ENCODE measurements around the gene ITPR3.

The ITPR3 gene

DNA sequence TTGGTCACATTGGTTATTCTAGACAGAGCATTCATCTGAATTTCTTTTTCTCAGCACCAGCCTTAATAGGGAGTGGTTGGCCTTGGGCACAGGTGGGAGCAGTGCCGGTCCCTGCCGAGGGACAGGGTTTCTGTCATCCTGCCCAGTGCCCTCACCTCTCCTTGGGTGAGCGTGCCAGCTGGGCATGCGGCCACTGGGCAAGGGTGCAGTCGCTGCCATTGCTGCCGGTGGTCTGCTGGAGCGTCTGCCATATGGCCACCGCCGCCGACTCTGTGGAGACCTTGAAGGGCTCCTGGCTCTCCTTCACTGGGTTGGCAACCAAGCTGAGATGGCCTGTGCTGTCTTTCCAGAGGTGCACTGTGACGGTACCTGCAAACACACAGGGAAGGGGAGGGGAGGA is 106.8 kb downstream of the ITPR3 start:
- in situ Hi-C loops (cut with MboI; ENCODE audit: low sequenced_read_pairs), result no loop called here

GRCh38 chr6:33728438-33728837 is 107.3 kb downstream of the ITPR3 start:
- in situ Hi-C loops (cut with MboI; ENCODE audit: low sequenced_read_pairs), result no loop called here

GRCh38 chr6:33729059-33729458 is 107.9 kb downstream of the ITPR3 start:
- in situ Hi-C loops (cut with MboI; ENCODE audit: low sequenced_read_pairs), result no loop called here

- in situ Hi-C loops (cut with MboI; ENCODE audit: low sequenced_read_pairs), result no loop called here
These were observed 109.5 kb downstream of the ITPR3 start for GRCh38 chr6:33730611-33731010.

DNA sequence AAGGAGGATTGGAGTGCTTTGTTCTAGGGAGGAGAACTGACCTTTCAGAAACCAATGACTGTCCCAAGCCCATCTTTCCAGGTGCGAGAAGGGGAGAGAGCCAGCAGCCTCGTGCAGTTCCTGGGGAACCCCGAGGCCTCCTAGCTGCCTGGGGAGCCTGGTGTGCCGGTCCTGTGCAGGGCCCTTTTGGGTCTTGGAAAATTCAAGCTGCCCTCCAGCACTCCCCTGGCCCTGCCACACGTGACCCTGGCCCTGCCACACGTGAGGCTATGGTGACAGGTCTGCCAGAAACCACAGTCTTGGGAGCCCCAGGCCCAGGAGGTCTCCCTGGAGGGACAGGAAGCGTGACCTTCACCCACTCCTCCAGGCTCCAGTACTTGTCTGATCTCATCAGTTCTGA is 109.9 kb downstream of the ITPR3 start:
- in situ Hi-C loops (cut with MboI; ENCODE audit: low sequenced_read_pairs), result no loop called here

- in situ Hi-C loops (cut with MboI; ENCODE audit: low sequenced_read_pairs), result no loop called here
These were observed 110.7 kb downstream of the ITPR3 start for GRCh38 chr6:33731751-33732282.

DNA sequence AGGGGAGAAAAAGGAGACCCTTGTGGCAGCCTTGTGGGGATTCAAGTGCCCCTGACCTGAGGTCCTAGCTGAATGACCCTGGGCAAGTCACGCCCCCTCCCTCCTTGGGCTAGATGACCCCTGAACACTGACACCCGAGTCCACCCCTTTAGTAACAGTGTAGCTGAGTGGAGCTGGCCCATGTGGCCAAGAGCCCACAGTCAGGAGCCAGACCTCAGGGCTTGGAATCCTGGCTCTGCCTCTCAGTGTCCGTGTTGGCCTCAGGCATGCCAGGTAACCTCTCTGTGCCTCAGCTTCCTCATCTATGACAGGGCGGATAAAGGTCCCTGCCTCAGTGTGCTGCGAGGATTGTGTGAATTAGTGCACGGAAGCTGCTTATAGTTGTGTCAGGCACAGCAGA is 111.3 kb downstream of the ITPR3 start:
- in situ Hi-C loops (cut with MboI; ENCODE audit: low sequenced_read_pairs), result no loop called here

DNA sequence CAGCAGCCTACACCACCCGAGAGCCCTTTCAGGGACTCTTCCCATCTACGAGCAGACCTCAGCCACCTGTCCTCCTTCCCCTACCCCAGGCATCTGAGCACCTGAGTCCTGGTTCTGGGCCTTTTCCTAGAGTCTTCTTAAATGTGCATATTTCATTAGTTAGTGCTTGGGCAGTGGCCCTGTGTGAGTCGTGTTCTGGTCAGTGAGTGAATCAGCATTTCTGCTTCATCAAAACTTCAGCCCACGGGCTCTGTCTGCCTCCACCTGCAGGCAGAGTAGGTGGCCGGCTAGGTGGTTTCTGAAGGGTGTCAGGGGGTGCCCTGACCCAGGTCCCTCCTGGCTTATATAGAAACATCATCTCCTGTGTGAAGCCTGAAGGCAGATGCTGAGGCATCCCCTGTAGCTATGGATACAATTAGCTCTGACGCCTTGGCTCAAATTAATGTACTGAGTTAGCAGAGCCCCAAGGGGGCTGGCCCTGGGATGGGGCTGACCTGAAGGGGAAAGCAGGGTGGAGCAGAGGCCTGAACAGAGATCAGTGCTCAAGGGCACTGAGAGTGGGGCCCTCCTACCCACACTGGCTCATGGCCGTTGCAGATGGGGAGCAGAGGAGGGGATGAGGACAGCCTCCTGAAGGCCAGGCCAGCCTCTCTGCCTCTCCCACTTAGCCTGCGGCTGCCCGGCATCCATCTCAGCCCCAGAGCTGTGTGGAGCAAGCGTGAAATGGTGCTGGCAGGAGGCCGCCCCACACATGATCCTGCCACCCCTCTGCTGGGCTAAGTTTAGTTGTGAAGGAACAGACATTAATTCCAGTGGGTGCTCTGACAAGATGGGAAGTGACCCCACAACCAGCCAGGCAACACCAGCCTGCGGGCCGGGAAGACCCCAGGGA is 111.9 kb downstream of the ITPR3 start:
- in situ Hi-C loops (cut with MboI; ENCODE audit: low sequenced_read_pairs), result no loop called here

DNA sequence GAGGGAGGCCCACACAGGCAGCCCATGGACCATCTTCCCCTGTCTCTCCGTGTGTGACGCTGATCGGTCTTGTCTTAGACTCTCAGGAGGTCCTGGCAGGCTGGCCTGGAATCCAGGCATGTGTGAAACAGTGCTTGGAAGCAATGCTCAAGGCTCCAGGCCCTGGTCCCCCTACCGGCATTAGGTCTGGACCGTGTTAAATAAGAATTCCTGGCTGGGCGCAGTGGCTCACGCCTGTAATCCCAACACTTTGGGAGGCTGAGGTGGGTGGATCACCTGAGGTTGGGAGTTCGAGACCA is 112.5 kb downstream of the ITPR3 start:
- in situ Hi-C loops (cut with MboI; ENCODE audit: low sequenced_read_pairs), result no loop called here

DNA sequence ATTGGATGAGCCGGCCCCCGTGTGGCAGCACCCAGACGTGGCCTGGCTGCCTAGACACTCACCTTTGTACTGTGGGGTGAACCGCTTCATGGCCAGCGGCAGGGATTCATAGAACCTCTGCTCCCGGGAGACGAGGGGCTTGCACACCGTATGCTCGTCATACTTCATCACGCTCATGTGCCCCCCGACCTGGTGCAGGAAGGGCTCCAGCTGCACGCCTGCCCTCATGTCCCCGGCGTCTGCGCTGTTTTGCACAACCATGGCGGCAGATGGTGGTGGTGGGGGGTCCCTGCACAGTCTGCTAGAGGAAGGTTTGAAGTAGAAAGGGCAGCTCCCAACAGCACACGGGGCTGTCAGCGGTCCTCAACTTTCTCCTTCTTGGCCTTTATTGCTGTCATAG is 114.1 kb downstream of the ITPR3 start:
- in situ Hi-C loops (cut with MboI; ENCODE audit: low sequenced_read_pairs), result no loop called here

GRCh38 chr6:33737267-33738026 is 116.3 kb downstream of the ITPR3 start:
- in situ Hi-C loops (cut with MboI; ENCODE audit: low sequenced_read_pairs), result no loop called here

DNA sequence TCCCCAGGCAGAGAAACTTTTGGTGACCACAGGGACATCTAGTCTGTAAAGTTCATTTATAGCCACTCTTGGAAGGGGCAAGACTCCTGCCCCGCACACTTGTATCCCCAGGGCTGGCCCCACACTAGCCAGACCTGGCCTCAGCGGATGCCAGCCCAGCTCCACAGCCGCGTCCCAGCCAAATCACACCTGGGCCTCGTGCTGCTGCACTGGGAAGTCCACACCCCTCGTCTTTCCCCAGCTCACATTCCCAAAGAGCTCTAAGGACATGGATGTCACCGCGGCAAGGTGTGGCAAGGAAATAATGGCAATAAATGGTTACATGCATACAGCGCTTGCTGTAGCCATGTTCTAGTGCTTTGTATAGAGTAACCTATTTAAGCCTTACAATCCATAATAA is 117.0 kb downstream of the ITPR3 start:
- in situ Hi-C loops (cut with MboI; ENCODE audit: low sequenced_read_pairs), result no loop called here

DNA sequence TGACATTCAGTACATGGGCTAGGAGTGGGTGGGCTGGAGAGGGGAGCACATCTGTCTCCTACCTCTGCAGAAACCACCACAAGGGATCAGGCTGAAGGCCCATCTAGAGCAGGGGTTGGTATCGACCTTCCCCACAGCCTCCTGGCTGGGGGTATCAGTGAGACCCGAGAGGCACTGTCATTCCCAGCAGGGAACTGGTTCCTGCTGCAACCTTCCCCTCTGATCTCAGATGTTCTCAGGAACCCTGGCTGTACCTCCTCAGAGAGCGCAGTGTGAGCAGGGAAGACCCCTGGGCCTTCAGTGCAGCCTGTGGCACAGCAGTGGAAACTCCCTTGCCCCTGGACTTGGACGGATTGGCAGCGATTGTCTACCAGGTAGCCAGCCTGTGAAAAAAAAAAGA is 117.8 kb downstream of the ITPR3 start:
- in situ Hi-C loops (cut with MboI; ENCODE audit: low sequenced_read_pairs), result no loop called here

DNA sequence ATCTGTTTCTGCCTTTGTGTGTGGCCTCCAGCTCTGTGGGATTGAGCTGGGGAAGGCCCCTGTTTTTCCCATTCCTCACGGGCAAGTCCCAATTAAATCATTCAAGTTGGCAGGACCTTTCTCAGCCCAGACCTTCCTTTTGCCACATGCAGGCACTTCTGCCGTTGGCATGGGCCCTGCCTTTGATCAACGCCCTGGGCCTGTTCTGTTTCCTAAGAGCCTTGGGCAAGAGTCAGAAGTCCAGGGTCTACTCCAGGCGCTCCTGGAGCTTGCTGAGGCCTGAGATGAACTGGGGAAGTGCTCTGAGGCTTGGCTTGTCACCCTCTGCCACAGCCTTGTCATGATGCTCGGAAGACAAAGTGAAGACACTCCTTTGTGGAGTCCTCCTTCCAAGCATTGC is 118.4 kb downstream of the ITPR3 start:
- in situ Hi-C loops (cut with MboI; ENCODE audit: low sequenced_read_pairs), result no loop called here

- in situ Hi-C loops (cut with MboI; ENCODE audit: low sequenced_read_pairs), result no loop called here
These were observed 119.1 kb downstream of the ITPR3 start for GRCh38 chr6:33740204-33740608.

DNA sequence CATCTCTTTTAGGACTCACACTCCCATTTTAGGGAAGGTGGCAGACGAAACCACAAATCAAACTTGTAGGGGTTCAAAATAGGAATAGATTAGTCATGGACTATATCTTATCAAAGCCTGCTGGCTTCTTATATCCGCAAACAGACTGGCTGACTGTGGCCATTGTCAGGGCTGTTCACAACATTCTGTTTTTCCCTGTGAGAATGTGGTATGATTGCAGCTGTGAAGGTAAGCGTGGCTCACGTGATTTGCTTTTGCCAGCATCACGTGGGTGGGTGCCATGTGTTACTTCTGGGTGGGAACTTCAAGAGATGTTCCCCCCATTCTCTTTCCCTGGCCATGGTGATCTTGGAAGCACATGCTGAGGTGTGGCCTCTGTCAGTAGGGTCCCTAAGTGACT is 119.7 kb downstream of the ITPR3 start:
- in situ Hi-C loops (cut with MboI; ENCODE audit: low sequenced_read_pairs), result no loop called here

DNA sequence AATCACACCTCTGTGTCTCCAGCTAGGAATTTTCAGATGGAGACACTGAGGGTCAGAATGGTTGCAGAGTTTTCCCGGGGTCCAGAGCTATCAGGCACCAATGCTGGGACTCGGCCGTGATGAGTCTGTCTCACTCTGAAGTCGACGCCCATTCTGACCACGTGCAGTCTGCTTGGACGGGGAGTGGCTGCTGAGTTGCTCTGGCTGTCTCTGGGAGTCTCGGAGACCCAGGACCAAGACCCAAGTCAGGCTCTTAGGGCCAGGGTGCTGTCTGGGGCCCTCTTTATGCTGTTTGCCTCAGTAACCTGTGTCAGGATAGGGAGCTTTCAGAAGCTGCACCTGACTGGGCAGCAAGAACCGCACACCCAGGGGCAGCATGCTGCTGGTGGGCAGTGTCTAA is 121.0 kb downstream of the ITPR3 start:
- in situ Hi-C loops (cut with MboI; ENCODE audit: low sequenced_read_pairs), result no loop called here

GRCh38 chr6:33742837-33743236 is 121.7 kb downstream of the ITPR3 start:
- in situ Hi-C loops (cut with MboI; ENCODE audit: low sequenced_read_pairs), result no loop called here

- in situ Hi-C loops (cut with MboI; ENCODE audit: low sequenced_read_pairs), result no loop called here
These were observed 123.1 kb downstream of the ITPR3 start for GRCh38 chr6:33744001-33744848.

DNA sequence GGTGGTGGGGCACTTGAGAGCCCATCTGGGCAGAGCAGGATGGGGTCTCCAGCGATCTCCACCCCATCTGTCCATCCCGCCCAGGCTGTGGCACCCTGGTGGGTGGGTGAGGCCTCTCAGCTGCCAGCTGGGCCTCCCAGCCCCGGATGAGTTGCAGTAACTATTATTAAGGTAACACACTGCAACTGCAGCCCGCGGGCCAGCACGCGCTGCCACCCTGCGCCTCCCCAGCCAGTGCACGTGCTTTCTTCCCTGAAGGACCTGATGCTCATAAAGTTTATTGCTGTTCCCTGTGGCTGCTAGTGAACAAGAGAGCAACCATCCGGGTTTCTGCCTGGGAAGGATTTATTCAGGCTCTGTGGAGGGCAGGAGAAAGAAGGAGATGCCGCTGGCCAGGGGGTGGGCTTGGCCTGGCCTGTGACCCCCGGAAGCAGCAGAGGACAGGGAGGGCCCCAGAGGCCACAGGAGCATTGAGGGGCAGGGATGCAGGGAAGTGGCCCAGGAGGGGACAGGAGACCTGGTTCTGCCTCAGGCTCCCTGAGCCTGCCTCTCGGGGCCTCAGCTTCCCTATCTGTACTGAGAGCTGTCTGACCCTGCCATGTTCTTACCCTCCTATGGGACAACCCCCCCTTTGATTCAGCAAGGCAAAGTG is 123.9 kb downstream of the ITPR3 start:
- in situ Hi-C loops (cut with MboI; ENCODE audit: low sequenced_read_pairs), result no loop called here

DNA sequence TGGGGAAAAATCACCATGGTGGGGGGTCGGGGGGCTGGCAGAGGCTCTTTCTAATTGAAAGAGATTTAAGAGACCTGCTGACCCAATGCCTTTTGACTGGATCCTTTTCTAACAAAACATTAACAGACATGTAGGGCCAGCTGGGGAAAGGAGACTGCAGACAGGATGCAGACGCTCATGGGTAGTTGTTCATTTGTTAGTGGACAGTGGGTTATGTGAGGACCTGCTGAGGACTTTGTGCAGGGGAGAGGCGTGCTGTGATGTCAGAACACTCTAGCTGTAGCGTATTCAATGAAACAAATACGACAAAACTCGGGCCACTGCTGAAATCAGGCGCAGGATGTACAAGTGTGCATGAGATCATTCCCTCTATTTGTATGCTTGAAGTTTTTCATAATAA is 124.4 kb downstream of the ITPR3 start:
- in situ Hi-C loops (cut with MboI; ENCODE audit: low sequenced_read_pairs), result no loop called here

Measured in HL-60/S4 treated with retinoic acid at 250 ng/mL for 4 days and 3 days (cell line).